ENCODE results near the gene SALL4. TPM values are rescaled to one million over a fixed set of nuclear protein-coding genes. Genes with fewer than 3 reads are reported as not detected.
"Not testable (repeated sequence)": the region's sequence is repeated elsewhere in the genome, so short reads cannot be mapped to it uniquely, and the experiment has no call there.

The SALL4 gene
- total RNA-seq, 1 donor from 2014 or later, result not detected

DNA sequence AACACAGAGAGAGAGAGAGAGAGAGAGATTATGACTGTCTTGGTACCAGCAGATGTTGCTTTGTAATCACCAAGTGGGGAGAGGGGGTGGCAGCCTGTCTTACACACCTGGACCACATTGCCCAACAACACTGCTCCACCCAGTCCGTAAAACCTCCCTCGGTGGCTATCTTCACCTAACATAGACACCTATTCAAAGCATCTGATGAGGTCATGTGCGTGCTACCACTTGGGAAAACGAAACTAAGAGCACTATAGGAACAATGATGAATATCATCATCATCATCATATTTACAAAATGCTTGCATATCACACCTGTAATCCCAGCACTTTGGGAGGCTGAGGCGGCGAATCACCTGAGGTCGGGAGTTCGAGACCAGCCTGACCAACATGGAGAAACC lies 24.1 kb upstream of the SALL4 start:
- intact Hi-C loops (cut with DNase I), result no loop called here
- H3K4me3 ChIP-seq, result no peak overlapping the region

DNA sequence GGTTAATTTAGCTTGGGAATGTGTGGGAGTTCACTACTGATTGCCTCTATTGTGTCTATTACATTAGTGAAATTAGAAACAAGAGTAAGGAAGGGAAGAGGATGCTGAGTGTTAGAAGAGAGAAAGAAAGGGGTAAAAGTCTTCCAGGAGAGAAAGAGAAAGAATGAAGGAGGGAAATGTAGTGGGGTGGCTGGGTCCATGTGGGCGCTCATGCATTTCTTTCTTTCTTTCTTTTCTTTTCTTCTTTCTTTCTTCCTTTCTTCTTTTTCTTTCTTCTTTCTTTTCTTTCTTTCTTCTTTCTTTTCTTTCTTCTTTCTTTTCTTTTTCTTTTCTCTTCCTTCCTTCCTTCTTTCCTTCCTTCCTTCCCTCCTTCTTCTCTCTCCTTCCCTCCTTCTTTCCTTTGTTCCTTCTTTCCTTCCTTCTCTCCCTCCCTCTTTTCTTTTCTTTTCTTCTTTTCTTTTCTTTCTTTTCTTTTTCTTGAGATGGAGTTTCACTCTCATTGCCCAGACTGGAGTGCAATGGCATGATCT lies 16.2 kb upstream of the SALL4 start:
- Histone ChIP-seq H3K9me3 (no peaks in the 10 kb centered on the region), H3K36me3 (no peaks in the 10 kb centered on the region), H3K4me3 (no peak overlapping the region), H3K4me1 (no peaks in the 10 kb centered on the region), H3K27ac (no peak overlapping the region), H3K27me3 (no peaks in the 10 kb centered on the region)
- intact Hi-C loops (cut with DNase I), result no loop called here
- no peak for DNase-seq (ENCODE audit: extremely low spot score in 2 of 2)
- no peak for TF ChIP-seq POLR2A (IDR thresholded peaks at IDR 0.05)
- no peak for TF ChIP-seq CTCF (IDR thresholded peaks at IDR 0.05)
- no peak for TF ChIP-seq POLR2AphosphoS5 (IDR thresholded peaks at IDR 0.05; ENCODE audit: insufficient read depth in 1 of 2, low read depth in 1 of 2)

More for the DNA sequence above, 24.1 kb upstream of the SALL4 start:
- no peaks in the 10 kb centered on the region for H3K9me3 ChIP-seq
- H3K4me1 ChIP-seq, result peaks cover 3% of the 10 kb centered on the region
- no peak for DNase-seq (ENCODE audit: extremely low spot score in 2 of 2)
- no peak overlapping the region for H3K27ac ChIP-seq
- TF ChIP-seq POLR2A (IDR thresholded peaks at IDR 0.05) (no peak), POLR2AphosphoS5 (IDR thresholded peaks at IDR 0.05; ENCODE audit: insufficient read depth in 1 of 2, low read depth in 1 of 2) (no peak), CTCF (IDR thresholded peaks at IDR 0.05) (no peak)
- H3K36me3 ChIP-seq, result no peaks in the 10 kb centered on the region
- H3K27me3 ChIP-seq, result no peaks in the 10 kb centered on the region

GRCh38 chr20:51816856-51817255 lies 14.5 kb upstream of the SALL4 start:
- H3K4me1 ChIP-seq; H3K4me3 ChIP-seq; H3K9me3 ChIP-seq; H3K36me3 ChIP-seq; H3K27ac ChIP-seq; DNase-seq (ENCODE audit: extremely low spot score in 2 of 2); intact Hi-C loops (cut with DNase I); H3K27me3 ChIP-seq: not testable (repeated sequence)

DNA sequence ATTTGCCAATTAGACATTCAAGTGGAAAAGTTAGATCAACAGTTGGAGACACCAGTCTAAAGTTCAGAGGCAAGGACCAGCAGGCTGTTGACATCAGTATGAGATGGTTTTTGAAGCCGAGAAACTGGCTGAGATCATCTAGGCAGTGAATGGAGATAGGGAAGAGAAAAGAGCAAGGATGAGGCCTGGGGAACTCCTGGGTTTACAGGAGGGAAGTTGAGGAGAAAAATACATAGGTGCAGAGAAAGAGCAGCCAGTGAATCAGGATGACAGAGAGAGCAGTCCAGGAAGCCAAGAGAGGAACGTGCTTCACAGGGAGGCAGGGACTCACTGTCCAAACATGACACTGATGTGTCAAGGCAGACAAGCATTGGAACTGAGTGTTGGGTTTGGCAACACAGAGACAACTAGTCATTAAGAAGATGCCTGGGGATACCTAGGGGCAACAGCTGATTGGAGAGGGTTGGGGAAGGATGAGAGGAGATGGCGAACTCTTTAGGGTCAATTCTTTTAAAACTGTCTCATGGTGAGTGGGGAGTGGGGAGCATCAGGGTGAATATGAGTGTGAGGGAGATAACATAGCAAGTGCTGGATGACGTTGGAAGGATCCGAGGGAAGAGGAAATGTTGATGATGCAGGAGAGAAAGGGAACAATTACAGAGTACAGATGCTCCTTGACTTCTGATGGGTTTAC lies 13.2 kb upstream of the SALL4 start:
- no peak for DNase-seq (ENCODE audit: extremely low spot score in 2 of 2)
- no peaks in the 10 kb centered on the region for H3K36me3 ChIP-seq
- no peak overlapping the region for H3K27ac ChIP-seq
- H3K27me3 ChIP-seq, result no peaks in the 10 kb centered on the region
- H3K4me3 ChIP-seq, result no peak overlapping the region
- no peaks in the 10 kb centered on the region for H3K4me1 ChIP-seq
- no peak for TF ChIP-seq POLR2AphosphoS5 (IDR thresholded peaks at IDR 0.05; ENCODE audit: insufficient read depth in 1 of 2, low read depth in 1 of 2)
- no peak for TF ChIP-seq POLR2A (IDR thresholded peaks at IDR 0.05)
- no peak for TF ChIP-seq CTCF (IDR thresholded peaks at IDR 0.05)
- no peaks in the 10 kb centered on the region for H3K9me3 ChIP-seq
- intact Hi-C loops (cut with DNase I), result no loop called here

DNA sequence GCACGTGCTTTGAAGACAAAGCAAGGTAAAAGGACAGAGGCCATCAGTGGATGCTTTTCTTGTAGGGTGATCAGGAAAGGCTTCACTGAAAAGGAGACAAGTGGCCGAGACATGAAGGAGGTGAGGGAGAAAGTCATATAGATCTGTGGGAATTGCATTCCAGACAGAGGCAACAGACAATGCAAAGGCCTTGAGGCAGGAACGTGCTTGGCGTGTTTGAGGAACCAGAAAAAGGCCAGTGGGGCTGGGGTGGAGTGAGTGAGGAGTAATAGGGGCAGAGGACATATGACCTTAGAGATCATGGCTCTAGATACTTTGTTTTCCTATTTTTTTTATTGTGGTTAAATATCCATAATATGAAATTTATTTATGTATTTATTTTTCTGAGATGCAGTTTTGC lies 10.5 kb upstream of the SALL4 start:
- Histone ChIP-seq H3K27me3 (no peaks in the 10 kb centered on the region), H3K4me1 (no peaks in the 10 kb centered on the region), H3K27ac (no peak overlapping the region), H3K4me3 (no peak overlapping the region), H3K9me3 (no peaks in the 10 kb centered on the region), H3K36me3 (no peaks in the 10 kb centered on the region)
- TF ChIP-seq CTCF (IDR thresholded peaks at IDR 0.05), result no peak
- TF ChIP-seq POLR2AphosphoS5 (IDR thresholded peaks at IDR 0.05; ENCODE audit: insufficient read depth in 1 of 2, low read depth in 1 of 2), result no peak
- no peak for TF ChIP-seq POLR2A (IDR thresholded peaks at IDR 0.05)
- intact Hi-C loops (cut with DNase I), result no loop called here
- DNase-seq (ENCODE audit: extremely low spot score in 2 of 2), result no peak

All from vagina (tissue), 2 donors.